PC-3 (cell line): ENCODE results near the gene GPRC5D.

Source experiments
- EZH2 ChIP-seq: fragments of 300-600 bp; sonication (generic); IDR thresholded peaks from one replicate; pipeline ENCODE4 v1.6.1; 2017; ENCODE audit warnings: antibody characterized with exemption, mild to moderate bottlenecking, low read length; ENCODE audit not compliant: unreplicated experiment
- EZH2phosphoT487 ChIP-seq: fragments of 300-600 bp; sonication (generic); IDR thresholded peaks from 2 replicates; pipeline ENCODE4 v1.6.1; 2018; ENCODE audit warnings: mild to moderate bottlenecking, antibody characterized with exemption, low read length, borderline replicate concordance
- TF ChIP-seq, protein P1 (sequence below): fragments of 300-600 bp; sonication (generic); conservative IDR thresholded peaks from 2 replicates; pipeline ENCODE4 v1.5.1; 2017; ENCODE audit warnings: antibody characterized with exemption, low read depth, mild to moderate bottlenecking, low read length

DNA sequence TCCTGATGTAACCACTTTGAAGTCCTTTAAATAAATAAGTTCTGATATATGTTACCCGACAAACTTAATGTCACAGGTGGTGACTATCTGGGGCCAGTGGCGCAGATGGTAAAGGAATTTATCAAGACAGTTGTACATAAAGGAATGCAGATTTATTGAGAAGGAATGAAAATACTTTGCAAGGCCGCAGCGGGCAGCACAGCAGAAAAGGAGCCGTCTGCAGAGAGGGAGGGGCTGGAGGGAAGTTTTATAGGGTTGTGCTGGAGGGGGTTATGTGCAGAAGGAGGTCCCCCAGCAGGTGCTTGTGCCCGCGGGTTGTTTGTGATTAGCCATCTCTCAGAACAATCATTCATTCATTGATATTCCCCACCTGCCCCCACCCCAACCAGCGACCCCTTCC, 17.4 kb downstream of the GPRC5D start:
- TF ChIP-seq, protein P1, sequence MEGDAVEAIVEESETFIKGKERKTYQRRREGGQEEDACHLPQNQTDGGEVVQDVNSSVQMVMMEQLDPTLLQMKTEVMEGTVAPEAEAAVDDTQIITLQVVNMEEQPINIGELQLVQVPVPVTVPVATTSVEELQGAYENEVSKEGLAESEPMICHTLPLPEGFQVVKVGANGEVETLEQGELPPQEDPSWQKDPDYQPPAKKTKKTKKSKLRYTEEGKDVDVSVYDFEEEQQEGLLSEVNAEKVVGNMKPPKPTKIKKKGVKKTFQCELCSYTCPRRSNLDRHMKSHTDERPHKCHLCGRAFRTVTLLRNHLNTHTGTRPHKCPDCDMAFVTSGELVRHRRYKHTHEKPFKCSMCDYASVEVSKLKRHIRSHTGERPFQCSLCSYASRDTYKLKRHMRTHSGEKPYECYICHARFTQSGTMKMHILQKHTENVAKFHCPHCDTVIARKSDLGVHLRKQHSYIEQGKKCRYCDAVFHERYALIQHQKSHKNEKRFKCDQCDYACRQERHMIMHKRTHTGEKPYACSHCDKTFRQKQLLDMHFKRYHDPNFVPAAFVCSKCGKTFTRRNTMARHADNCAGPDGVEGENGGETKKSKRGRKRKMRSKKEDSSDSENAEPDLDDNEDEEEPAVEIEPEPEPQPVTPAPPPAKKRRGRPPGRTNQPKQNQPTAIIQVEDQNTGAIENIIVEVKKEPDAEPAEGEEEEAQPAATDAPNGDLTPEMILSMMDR: no peak
- TF ChIP-seq EZH2 (no peak), EZH2phosphoT487 (no peak)
